ENCODE data around the gene NBAS. TPM values are rescaled to one million over a fixed set of nuclear protein-coding genes. Genes with fewer than 3 reads are reported as not detected.

The NBAS gene
- total RNA-seq, 1 donor from 2014 or later, result 52.9 TPM

GRCh38 chr2:15367205-15367604 is 193.9 kb downstream of the NBAS start:
- Mint-ChIP-seq H3K9me3 (no peaks in the 10 kb centered on the region), H3K27ac (no peak overlapping the region), H3K4me3 (no peak overlapping the region), H3K36me3 (peaks cover 15% of the 10 kb centered on the region), H3K27me3 (ENCODE audit: low read depth) (no peaks in the 10 kb centered on the region), H3K4me1 (no peaks in the 10 kb centered on the region)
- no peak for TF ChIP-seq CTCF (IDR thresholded peaks at IDR 0.05; ENCODE audit: unreplicated experiment)
- DNase-seq (ENCODE audit: low spot score in 2 of 2, unreplicated experiment in 2 of 2), result no peak

GRCh38 chr2:15365411-15365810 is 195.7 kb downstream of the NBAS start:
- Mint-ChIP-seq H3K36me3 (peaks cover 16% of the 10 kb centered on the region), H3K27ac (no peak overlapping the region), H3K27me3 (ENCODE audit: low read depth) (no peaks in the 10 kb centered on the region), H3K4me3 (no peak overlapping the region), H3K9me3 (no peaks in the 10 kb centered on the region), H3K4me1 (no peaks in the 10 kb centered on the region)
- no peak for DNase-seq (ENCODE audit: low spot score in 2 of 2, unreplicated experiment in 2 of 2)
- no peak for TF ChIP-seq CTCF (IDR thresholded peaks at IDR 0.05; ENCODE audit: unreplicated experiment)

- TF ChIP-seq CTCF (IDR thresholded peaks at IDR 0.05; ENCODE audit: unreplicated experiment), result no peak
- no peak for DNase-seq (ENCODE audit: low spot score in 2 of 2, unreplicated experiment in 2 of 2)
- Mint-ChIP-seq H3K27me3 (ENCODE audit: low read depth) (no peaks in the 10 kb centered on the region), H3K4me3 (no peak overlapping the region), H3K27ac (no peak overlapping the region), H3K4me1 (no peaks in the 10 kb centered on the region), H3K9me3 (no peaks in the 10 kb centered on the region), H3K36me3 (peaks cover 16% of the 10 kb centered on the region)
Measured at GRCh38 chr2:15364561-15364960, 196.6 kb downstream of the NBAS start.

- DNase-seq (ENCODE audit: low spot score in 2 of 2, unreplicated experiment in 2 of 2), result no peak
- Mint-ChIP-seq H3K4me3 (no peak overlapping the region), H3K27me3 (ENCODE audit: low read depth) (no peaks in the 10 kb centered on the region), H3K9me3 (no peaks in the 10 kb centered on the region), H3K27ac (no peak overlapping the region), H3K4me1 (no peaks in the 10 kb centered on the region), H3K36me3 (peaks cover 16% of the 10 kb centered on the region)
- TF ChIP-seq CTCF (IDR thresholded peaks at IDR 0.05; ENCODE audit: unreplicated experiment), result no peak
Measured at GRCh38 chr2:15363734-15364133, 197.4 kb downstream of the NBAS start.

GRCh38 chr2:15363142-15363541 is 198.0 kb downstream of the NBAS start:
- Mint-ChIP-seq H3K27me3 (ENCODE audit: low read depth) (no peaks in the 10 kb centered on the region), H3K27ac (no peak overlapping the region), H3K4me1 (no peaks in the 10 kb centered on the region), H3K4me3 (no peak overlapping the region), H3K9me3 (no peaks in the 10 kb centered on the region), H3K36me3 (peaks cover 19% of the 10 kb centered on the region)
- DNase-seq (ENCODE audit: low spot score in 2 of 2, unreplicated experiment in 2 of 2), result no peak
- TF ChIP-seq CTCF (IDR thresholded peaks at IDR 0.05; ENCODE audit: unreplicated experiment), result no peak

All from mesothelial cell of epicardium (in vitro differentiated cells).